Measurements from ENCODE around the gene ADARB2.

DNA sequence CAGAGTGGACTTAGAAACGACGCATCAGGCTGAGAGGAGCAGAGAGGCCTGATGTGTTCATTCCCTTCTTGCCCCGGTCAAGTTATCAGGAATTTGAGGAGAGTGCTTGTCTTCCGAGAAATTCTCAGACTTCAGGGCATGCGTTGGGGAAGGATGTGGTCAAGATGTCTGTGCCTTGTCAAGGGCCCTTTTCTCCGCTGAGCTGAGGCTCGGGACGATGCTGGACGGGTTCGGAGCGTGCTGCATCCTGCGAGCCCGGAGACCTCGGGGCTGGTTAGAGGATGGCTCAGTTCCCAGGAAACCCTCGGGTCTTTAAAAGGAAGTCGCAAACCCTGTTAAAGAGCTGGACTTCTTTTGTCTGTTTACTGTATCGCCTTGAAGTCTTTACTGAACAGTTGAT is 325.4 kb downstream of the ADARB2 start:
- TF ChIP-seq CTCF (IDR thresholded peaks at IDR 0.05; ENCODE audit: low read depth, low read length, poor library complexity, severe bottlenecking) (no peak), EZH2phosphoT487 (IDR thresholded peaks at IDR 0.05; ENCODE audit: borderline replicate concordance, low read length) (no peak)

Data from DOHH2 (cell line).